IMR-90 (cell line): ENCODE results near the gene PTPN4. TPM values are rescaled to one million over a fixed set of nuclear protein-coding genes. Genes with fewer than 3 reads are reported as not detected.

Experiments
- ATAC-seq: fragments of 200-7000 bp; cut with Tn5 transposase; 2 replicates; pipeline ENCODE4 v1.9.1; 2020; ENCODE audit warnings: low read depth, mild to moderate bottlenecking, moderate library complexity
- BruUV-seq: library from RNA; stranded (reverse); fragments of 400-500 nt; replicated peaks from 2 replicates; lab custom pipeline; 2021; lab: Mats Ljungman, UMichigan
- CTCF ChIA-PET: fragments of 300-600 bp; formaldehyde crosslinking; extraction: SDS; loops from one replicate; lab custom pipeline; 2021; ENCODE audit warnings: antibody characterized with exemption; lab: Yijun Ruan, JAX
- POLR2A ChIA-PET: fragments of 300-600 bp; sonication (Branson Sonifier 250); formaldehyde crosslinking; loops from one replicate; lab custom pipeline; 2022; ENCODE audit warnings: antibody characterized with exemption; ENCODE audit not compliant: unreplicated experiment; lab: Charles Lee
- DNase-seq: peaks from one replicate; pipeline ENCODE4 v3.0.0; 2013
- H2AFZ ChIP-seq: replicated peaks from 2 replicates; pipeline ENCODE3; 2013; ENCODE audit warnings: low read length, mild to moderate bottlenecking; ENCODE audit not compliant: poor library complexity
- H2AK5ac ChIP-seq: 2 replicates; pipeline ENCODE4 v1.6.1; 2013; ENCODE audit warnings: low read depth, low read length, inconsistent platforms
- H2AK9ac ChIP-seq: replicated peaks from 2 replicates; pipeline ENCODE3; 2013; ENCODE audit warnings: mild to moderate bottlenecking, low read depth, low read length, moderate library complexity; ENCODE audit not compliant: poor library complexity
- H2BK120ac ChIP-seq: 2 replicates; pipeline ENCODE4 v1.6.1; 2013; ENCODE audit warnings: low read depth, low read length, inconsistent platforms
- H2BK15ac ChIP-seq: 3 replicates; pipeline ENCODE4 v1.6.1; 2013; ENCODE audit warnings: low read depth, low read length, inconsistent platforms
- H2BK20ac ChIP-seq: 2 replicates; pipeline ENCODE4 v1.6.1; 2013; ENCODE audit warnings: low read depth, mild to moderate bottlenecking, inconsistent platforms, low read length, moderate library complexity
- H2BK5ac ChIP-seq: 2 replicates; pipeline ENCODE4 v1.6.1; 2013; ENCODE audit warnings: mild to moderate bottlenecking, low read depth, low read length, inconsistent platforms; ENCODE audit not compliant: poor library complexity, severe bottlenecking
- H3K14ac ChIP-seq: replicated peaks from 2 replicates; pipeline ENCODE4 v1.6.1; 2013; ENCODE audit warnings: low read depth, low read length, inconsistent platforms
- H3K18ac ChIP-seq: 2 replicates; pipeline ENCODE4 v1.6.1; 2013; ENCODE audit warnings: low read depth, low read length, control low read depth
- H3K23ac ChIP-seq: 2 replicates; pipeline ENCODE4 v1.6.1; 2013; ENCODE audit warnings: low read depth, low read length, inconsistent platforms
- H3K27ac ChIP-seq: 2 replicates; pipeline ENCODE4 v1.5.1; 2013; ENCODE audit warnings: mild to moderate bottlenecking, control low read depth, low read length; ENCODE audit not compliant: insufficient read depth
- H3K27me3 ChIP-seq: 2 replicates; pipeline ENCODE4 v1.6.1; 2013; ENCODE audit warnings: low read length; ENCODE audit not compliant: control insufficient read depth, insufficient read depth
- H3K36me3 ChIP-seq: 2 replicates; pipeline ENCODE4 v1.6.1; 2013; ENCODE audit warnings: low read length, mixed read lengths; ENCODE audit not compliant: control insufficient read depth, insufficient read depth
- H3K4ac ChIP-seq: 2 replicates; pipeline ENCODE4 v1.6.1; 2013; ENCODE audit warnings: low read depth, low read length, inconsistent platforms
- H3K4me1 ChIP-seq: 2 replicates; pipeline ENCODE4 v1.6.1; 2013; ENCODE audit warnings: low read length, mixed read lengths; ENCODE audit not compliant: control insufficient read depth, insufficient read depth
- H3K4me2 ChIP-seq: 2 replicates; pipeline ENCODE4 v1.6.1; 2013; ENCODE audit warnings: low read depth, mild to moderate bottlenecking, control low read depth, low read length, moderate library complexity
- H3K4me3 ChIP-seq: 2 replicates; pipeline ENCODE4 v1.5.1; 2013; ENCODE audit warnings: low read depth, mild to moderate bottlenecking, control low read depth, low read length, moderate library complexity; ENCODE audit not compliant: insufficient read depth
- H3K56ac ChIP-seq: 2 replicates; pipeline ENCODE4 v1.6.1; 2013; ENCODE audit warnings: low read length, inconsistent platforms; ENCODE audit not compliant: insufficient read depth; ENCODE audit errors: extremely low read depth
- H3K79me1 ChIP-seq, 2 experiments: 2 replicates each; pipeline ENCODE4 v1.6.1; 2013; ENCODE audit warnings: low read length in 2 of 2, inconsistent platforms in 1 of 2, low read depth in 1 of 2
- H3K9ac ChIP-seq: 2 replicates; pipeline ENCODE4 v1.6.1; 2013; ENCODE audit warnings: low read depth, low read length, control low read depth
- H3K9me1 ChIP-seq: 2 replicates; pipeline ENCODE4 v1.6.1; 2013; ENCODE audit warnings: low read length, inconsistent platforms; ENCODE audit not compliant: insufficient read depth
- H3K9me3 ChIP-seq: 2 replicates; pipeline ENCODE4 v1.6.1; 2013; ENCODE audit warnings: low read length; ENCODE audit not compliant: control insufficient read depth, insufficient read depth
- H4K20me1 ChIP-seq: 2 replicates; pipeline ENCODE4 v1.6.1; 2013; ENCODE audit warnings: low read length, inconsistent platforms; ENCODE audit not compliant: insufficient read depth
- H4K5ac ChIP-seq: 2 replicates; pipeline ENCODE4 v1.6.1; 2013; ENCODE audit warnings: mild to moderate bottlenecking, low read depth, low read length, control low read depth
- H4K8ac ChIP-seq, 2 experiments: 2 replicates each; pipeline ENCODE4 v1.6.1; 2013; ENCODE audit warnings: low read depth in 2 of 2, low read length in 2 of 2, control low read depth in 1 of 2, inconsistent platforms in 1 of 2
- H4K91ac ChIP-seq: 2 replicates; pipeline ENCODE4 v1.6.1; 2013; ENCODE audit warnings: low read depth, low read length, inconsistent platforms; ENCODE audit not compliant: insufficient read depth
- FOS ChIP-seq: fragments of 150-350 bp; IDR thresholded peaks from 2 replicates; pipeline ENCODE4 v1.6.1; 2016; ENCODE audit warnings: low read depth, low read length
- RFX5 ChIP-seq: IDR thresholded peaks from 2 replicates; pipeline ENCODE4 v1.8.0; 2012; ENCODE audit warnings: low read depth, mild to moderate bottlenecking, low read length, moderate library complexity
- WGBS, 2 experiments: methylation state at CpG; one replicate each; pipeline versions ENCODE4 v1.1.5 to v1.1.7; 2013; ENCODE audit warnings: missing lambda C conversion rate in 2 of 2; ENCODE audit not compliant: insufficient read length in 1 of 2; ENCODE audit errors: extremely low coverage in 2 of 2; 5-methylcytosine and 5-hydroxymethylcytosine counted together
- dilution Hi-C: fragments of 300-500 bp; cut with HindIII; formaldehyde crosslinking; loops from one replicate; pipeline ENCODE4 v1.14.3; 2018; ENCODE audit warnings: low sequenced_read_pairs; ENCODE audit not compliant: unreplicated experiment
- in situ Hi-C: fragments of 300-500 bp; cut with MboI; formaldehyde crosslinking; loops from 3 replicates; pipeline ENCODE4 v1.14.3; 2019; ENCODE audit warnings: low sequenced_read_pairs, inconsistent platforms, mixed read lengths
- intact Hi-C: fragments of 100-400 bp; cut with micrococcal nuclease; formaldehyde crosslinking; loops from 2 replicates; pipeline ENCODE4 v1.10.0; 2022
- polyA plus RNA-seq, 3 experiments: library from polyadenylated mRNA; depleted of rRNA; stranded (reverse); fragments of >200 nt; gene quantifications; 2 replicates each; pipeline ENCODE4 v1.2.3, GENCODE V29; 2012; ENCODE audit warnings: low replicate concordance in 1 of 3
- total RNA-seq: library from RNA; depleted of rRNA; stranded (reverse); fragments of >200 nt; gene quantifications from 2 replicates; pipeline ENCODE4 v1.2.3, GENCODE V29; 2012

Gene PTPN4
- total and polyA plus RNA-seq, 2 of the 4 experiments (the other 2 are of a cell fraction): 2.9 to 19.2 TPM

DNA sequence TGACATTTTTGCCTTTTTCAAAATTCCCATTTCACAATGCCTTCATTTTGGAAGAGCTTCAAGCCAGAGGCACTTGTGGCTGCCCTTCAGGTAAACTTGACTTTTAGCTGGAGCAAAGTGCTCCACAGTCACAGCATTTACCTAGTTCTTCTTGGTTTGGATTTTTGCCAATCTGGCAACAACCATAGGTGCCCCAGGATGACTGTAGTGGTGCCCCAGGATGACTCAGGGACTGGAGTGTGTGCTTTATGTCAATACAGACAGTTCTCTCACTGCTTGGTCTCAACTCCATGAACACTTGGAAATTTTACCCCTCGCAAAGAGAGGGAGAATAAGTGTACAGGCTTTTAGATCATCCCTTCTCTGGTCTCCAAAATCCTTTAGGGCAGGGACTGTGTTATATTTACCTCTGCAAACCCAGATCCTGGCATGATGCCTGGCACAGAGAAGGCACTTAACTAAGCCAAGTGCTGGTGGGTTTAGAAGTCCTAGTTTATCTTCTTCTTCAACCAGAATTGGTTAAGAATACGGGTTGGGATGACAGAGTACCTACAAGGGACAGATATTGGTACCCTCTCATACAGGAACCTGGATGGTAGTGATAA is 15.3 kb upstream of the PTPN4 start:
- Histone ChIP-seq H3K4me2 (no peak overlapping the region), H4K5ac (no peak overlapping the region), H3K4me3 (no peak overlapping the region), H3K27ac (no peak overlapping the region), H4K20me1 (no peaks in the 10 kb centered on the region), H3K9me3 (no peaks in the 10 kb centered on the region), H2AFZ (no peak overlapping the region), H3K9me1 (no peaks in the 10 kb centered on the region), H3K4ac (no peak overlapping the region), H4K91ac (no peak overlapping the region), H3K27me3 (peaks cover 21% of the 10 kb centered on the region), H2AK9ac (no peak overlapping the region), H3K79me1 (no peaks in the 10 kb centered on the region), H2AK5ac (no peak overlapping the region), H4K8ac (no peak overlapping the region), H2BK20ac (no peak overlapping the region), H2BK15ac (no peak overlapping the region), H3K36me3 (no peaks in the 10 kb centered on the region), H3K18ac (no peak overlapping the region), H3K4me1 (peaks cover 1% of the 10 kb centered on the region), H3K9ac (no peak overlapping the region), H3K14ac (no peak overlapping the region), H3K23ac (no peak overlapping the region), H2BK5ac (no peak overlapping the region), H3K56ac (no peak overlapping the region), H2BK120ac (no peak overlapping the region)
- DNase-seq (peak; percentile 18), ATAC-seq (no peak)
- ChIA-PET POLR2A (no interaction called here), CTCF (no interaction called here)
- dilution Hi-C loops: no loop called here
- no TSS peak for BruUV-seq
- in situ Hi-C loops: loop anchor here (25.0 kb wide), 1 partner anchor 943 kb away; no protein-coding TSS in a partner anchor
- TF ChIP-seq FOS: 0 out of 2 replicates have a peak, but pooled peaks have one; percentile 13
- no peak for TF ChIP-seq RFX5
- intact Hi-C loops: no loop called here
- no CpG with 5 or more reads among the region's 2 CpGs for WGBS, 2 experiments
